Anterior cingulate cortex (tissue), 58 donors: ENCODE results near the gene RSPO4.
A peak's percentile ranks its signal among the peaks of the same experiment; 100 is the strongest.
"Not testable (repeated sequence)": the region's sequence is repeated elsewhere in the genome, so short reads cannot be mapped to it uniquely, and the experiment has no call there.

Source experiments
- DNase-seq, 58 donors: peaks; one replicate each; lab custom pipeline; 2025; lab: John Stamatoyannopoulos, UW

RSPO4 gene

GRCh38 chr20:1001911-1002681 lies at the start of gene RSPO4:
RSPO4 (minus strand) TSS chr20:1002311; CDS start chr20:1002164, 147 bp downstream.
- peak in 1 of 58 donors; percentile 7 for DNase-seq

- DNase-seq: no peak
Observed at GRCh38 chr20:1050440-1050839, 48.3 kb upstream of the RSPO4 start.

GRCh38 chr20:1045860-1046418 lies 43.8 kb upstream of the RSPO4 start:
- no peak for DNase-seq

- DNase-seq: no peak
Observed at GRCh38 chr20:1041845-1042390, 39.8 kb upstream of the RSPO4 start.

GRCh38 chr20:1038205-1038604 lies 36.1 kb upstream of the RSPO4 start:
- DNase-seq: no peak

- no peak for DNase-seq
Observed at GRCh38 chr20:1037039-1037438, 34.9 kb upstream of the RSPO4 start.

- no peak for DNase-seq
Observed at GRCh38 chr20:1035466-1035865, 33.4 kb upstream of the RSPO4 start.

GRCh38 chr20:1034415-1034789 lies 32.3 kb upstream of the RSPO4 start:
- DNase-seq: no peak

GRCh38 chr20:1033751-1034414 lies 31.8 kb upstream of the RSPO4 start:
- no peak for DNase-seq

GRCh38 chr20:1029980-1030379 lies 27.9 kb upstream of the RSPO4 start:
- no peak for DNase-seq

GRCh38 chr20:1026214-1026613 lies 24.1 kb upstream of the RSPO4 start:
- not testable (repeated sequence) for DNase-seq

GRCh38 chr20:1022871-1023270 lies 20.8 kb upstream of the RSPO4 start:
- DNase-seq: no peak

GRCh38 chr20:1020614-1021013 lies 18.5 kb upstream of the RSPO4 start:
- no peak for DNase-seq

GRCh38 chr20:1019344-1019743 lies 17.2 kb upstream of the RSPO4 start:
- no peak for DNase-seq

GRCh38 chr20:1017677-1018076 lies 15.6 kb upstream of the RSPO4 start:
- no peak for DNase-seq

GRCh38 chr20:1015181-1015580 lies 13.1 kb upstream of the RSPO4 start:
- DNase-seq: no peak

GRCh38 chr20:1014471-1014870 lies 12.4 kb upstream of the RSPO4 start:
- no peak for DNase-seq

GRCh38 chr20:1013566-1014340 lies 11.6 kb upstream of the RSPO4 start:
- no peak for DNase-seq

GRCh38 chr20:1012359-1013168 lies 10.5 kb upstream of the RSPO4 start:
- no peak for DNase-seq

- no peak for DNase-seq
Observed at GRCh38 chr20:1010659-1011058, 8.5 kb upstream of the RSPO4 start.
